ENCODE results near the gene SYNGR2.
A peak's percentile ranks its signal among the peaks of the same experiment; 100 is the strongest.
"Not testable (repeated sequence)": the region's sequence is repeated elsewhere in the genome, so short reads cannot be mapped to it uniquely, and the experiment has no call there.

SYNGR2 gene

GRCh38 chr17:78129351-78130089, 38.9 kb upstream of the SYNGR2 start:
- no peak for DNase-seq (ENCODE audit: low read depth, low spot score)

- no peak for DNase-seq (ENCODE audit: low read depth, low spot score)
These were observed 38.3 kb upstream of the SYNGR2 start for GRCh38 chr17:78130090-78130436.

GRCh38 chr17:78130437-78131101, 37.8 kb upstream of the SYNGR2 start, which contains the start of gene TMC8:
Gene TMC8 (plus strand): TSS chr17:78130771. CDS start chr17:78131589, 818 bp downstream.
- no peak for DNase-seq (ENCODE audit: low read depth, low spot score)

GRCh38 chr17:78131172-78132083, 37.0 kb upstream of the SYNGR2 start:
- DNase-seq (ENCODE audit: low read depth, low spot score), result no peak

GRCh38 chr17:78132084-78132676, 36.2 kb upstream of the SYNGR2 start:
- no peak for DNase-seq (ENCODE audit: low read depth, low spot score)

- DNase-seq (ENCODE audit: low read depth, low spot score), result no peak
These were observed 35.6 kb upstream of the SYNGR2 start for GRCh38 chr17:78132767-78133178.

GRCh38 chr17:78133179-78133951, 35.0 kb upstream of the SYNGR2 start:
- DNase-seq (ENCODE audit: low read depth, low spot score), result no peak

GRCh38 chr17:78133971-78134898, 34.1 kb upstream of the SYNGR2 start:
- DNase-seq (ENCODE audit: low read depth, low spot score), result peak; percentile 48

GRCh38 chr17:78134899-78135385, 33.4 kb upstream of the SYNGR2 start:
- DNase-seq (ENCODE audit: low read depth, low spot score), result no peak

GRCh38 chr17:78135858-78136500, 32.4 kb upstream of the SYNGR2 start:
- no peak for DNase-seq (ENCODE audit: low read depth, low spot score)

GRCh38 chr17:78137392-78138203, 30.8 kb upstream of the SYNGR2 start:
- DNase-seq (ENCODE audit: low read depth, low spot score), result no peak

GRCh38 chr17:78138204-78139060, 29.9 kb upstream of the SYNGR2 start:
- DNase-seq (ENCODE audit: low read depth, low spot score), result no peak

GRCh38 chr17:78139861-78140168, 28.6 kb upstream of the SYNGR2 start:
- not testable (repeated sequence) for DNase-seq (ENCODE audit: low read depth, low spot score)

GRCh38 chr17:78140169-78141051, 28.0 kb upstream of the SYNGR2 start:
- DNase-seq (ENCODE audit: low read depth, low spot score), result peak; percentile 71

- no peak for DNase-seq (ENCODE audit: low read depth, low spot score)
These were observed 26.8 kb upstream of the SYNGR2 start for GRCh38 chr17:78141437-78142118.
